H9 (cell line): ENCODE results near the gene BOD1L1. TPM values are rescaled to one million over a fixed set of nuclear protein-coding genes. Genes with fewer than 3 reads are reported as not detected.

ENCODE experiments used
- DNase-seq: peaks from one replicate; pipeline ENCODE4 v3.0.0-alpha.2; 2017
- H2AFZ ChIP-seq: one replicate; pipeline ENCODE4 v1.6.1; 2013; ENCODE audit warnings: mild to moderate bottlenecking, low read length, control low read depth, moderate library complexity
- H2AK5ac ChIP-seq: 2 replicates; pipeline ENCODE4 v1.6.1; 2013; ENCODE audit warnings: low read length, control low read depth, mixed read lengths; ENCODE audit not compliant: insufficient read length
- H2BK120ac ChIP-seq: one replicate; pipeline ENCODE4 v1.6.1; 2013; ENCODE audit warnings: low read depth, mild to moderate bottlenecking, low read length, control low read depth, inconsistent platforms; ENCODE audit not compliant: poor library complexity, severe bottlenecking
- H2BK12ac ChIP-seq: 2 replicates; pipeline ENCODE4 v1.6.1; 2013; ENCODE audit warnings: low read length, control low read depth, mixed read lengths, low read depth; ENCODE audit not compliant: insufficient read length
- H2BK15ac ChIP-seq: 2 replicates; pipeline ENCODE4 v1.6.1; 2013; ENCODE audit warnings: low read depth, low read length, control low read depth
- H2BK20ac ChIP-seq: one replicate; pipeline ENCODE4 v1.6.1; 2013; ENCODE audit warnings: low read depth, mild to moderate bottlenecking, low read length, control low read depth, inconsistent platforms; ENCODE audit not compliant: poor library complexity, severe bottlenecking
- H2BK5ac ChIP-seq: 2 replicates; pipeline ENCODE4 v1.6.1; 2013; ENCODE audit warnings: low read length, control low read depth, mixed read lengths; ENCODE audit not compliant: insufficient read length
- H3K14ac ChIP-seq: 2 replicates; pipeline ENCODE4 v1.6.1; 2013; ENCODE audit warnings: low read length, control low read depth; ENCODE audit not compliant: insufficient read depth
- H3K18ac ChIP-seq: 2 replicates; pipeline ENCODE4 v1.6.1; 2013; ENCODE audit warnings: low read depth, mild to moderate bottlenecking, mixed read lengths, low read length, control low read depth; ENCODE audit not compliant: insufficient read length
- H3K23ac ChIP-seq: 2 replicates; pipeline ENCODE4 v1.6.1; 2013; ENCODE audit warnings: low read length, control low read depth, mixed read lengths, low read depth; ENCODE audit not compliant: insufficient read length
- H3K23me2 ChIP-seq: 2 replicates; pipeline ENCODE4 v1.6.1; 2013; ENCODE audit warnings: low read depth, mild to moderate bottlenecking, mixed read lengths, low read length, control low read depth; ENCODE audit not compliant: insufficient read length, poor library complexity, severe bottlenecking
- H3K27ac ChIP-seq: 2 replicates; pipeline ENCODE4 v1.5.1; 2013; ENCODE audit warnings: low read length, control low read depth, mixed read lengths, low read depth; ENCODE audit not compliant: insufficient read length
- H3K27me3 ChIP-seq: 2 replicates; pipeline ENCODE4 v1.6.1; 2013; ENCODE audit warnings: low read length, control low read depth, inconsistent platforms; ENCODE audit not compliant: insufficient read depth
- H3K4ac ChIP-seq: 2 replicates; pipeline ENCODE4 v1.6.1; 2013; ENCODE audit warnings: low read depth, mild to moderate bottlenecking, control low read depth, inconsistent platforms, low read length, moderate library complexity
- H3K4me1 ChIP-seq: 2 replicates; pipeline ENCODE4 v1.6.1; 2013; ENCODE audit warnings: low read length, control low read depth, inconsistent platforms; ENCODE audit not compliant: insufficient read depth
- H3K4me2 ChIP-seq: 2 replicates; pipeline ENCODE4 v1.6.1; 2013; ENCODE audit warnings: low read length, control low read depth, mixed read lengths; ENCODE audit not compliant: insufficient read length, insufficient read depth
- H3K56ac ChIP-seq: 2 replicates; pipeline ENCODE4 v1.6.1; 2013; ENCODE audit warnings: low read depth, mild to moderate bottlenecking, mixed read lengths, low read length, control low read depth; ENCODE audit not compliant: insufficient read length
- H3K79me1 ChIP-seq: 2 replicates; pipeline ENCODE4 v1.6.1; 2013; ENCODE audit warnings: low read depth, mild to moderate bottlenecking, moderate library complexity, low read length, control low read depth, inconsistent platforms; ENCODE audit not compliant: insufficient read depth, poor library complexity, severe bottlenecking
- H3K79me2 ChIP-seq: 2 replicates; pipeline ENCODE4 v1.6.1; 2013; ENCODE audit warnings: low read length, control low read depth, inconsistent platforms; ENCODE audit not compliant: insufficient read depth
- H3K9ac ChIP-seq: 2 replicates; pipeline ENCODE4 v1.6.1; 2013; ENCODE audit warnings: low read length, control low read depth, mixed read lengths; ENCODE audit not compliant: insufficient read length; ENCODE audit errors: extremely low read depth
- H3K9me3 ChIP-seq: one replicate; pipeline ENCODE4 v1.6.1; 2013; ENCODE audit warnings: low read depth, low read length, inconsistent platforms; ENCODE audit not compliant: control insufficient read depth
- H3T11ph ChIP-seq: one replicate; pipeline ENCODE4 v1.6.1; 2013; ENCODE audit warnings: mild to moderate bottlenecking, low read length, control low read depth, inconsistent platforms
- H4K20me1 ChIP-seq: one replicate; pipeline ENCODE4 v1.6.1; 2013; ENCODE audit not compliant: control insufficient read depth, insufficient read length, insufficient read depth
- H4K5ac ChIP-seq: 2 replicates; pipeline ENCODE4 v1.6.1; 2013; ENCODE audit warnings: low read depth, mild to moderate bottlenecking, mixed read lengths, low read length, control low read depth; ENCODE audit not compliant: insufficient read length
- H4K8ac ChIP-seq: replicated peaks from 2 replicates; pipeline ENCODE4 v1.6.1; 2013; ENCODE audit warnings: low read length, control low read depth, mixed read lengths, low read depth; ENCODE audit not compliant: insufficient read length
- H4K91ac ChIP-seq: 2 replicates; pipeline ENCODE4 v1.6.1; 2013; ENCODE audit warnings: low read depth, mild to moderate bottlenecking, moderate library complexity, mixed read lengths, low read length, control low read depth; ENCODE audit not compliant: insufficient read length
- H3K27ac Mint-ChIP-seq, 3 experiments: 2 replicates in 2 of 3; 3 replicates in 1 of 3; pipeline ENCODE4 v1.8.0; 2020 to 2021; ENCODE audit warnings: mixed read lengths in 3 of 3, mild to moderate bottlenecking in 1 of 3, moderate library complexity in 1 of 3
- H3K27me3 Mint-ChIP-seq: 2 replicates; pipeline ENCODE4 v1.8.0; 2021; ENCODE audit warnings: low read depth, mild to moderate bottlenecking, moderate library complexity, mixed read lengths
- H3K36me3 Mint-ChIP-seq, 3 experiments: 2 replicates in 2 of 3; 3 replicates in 1 of 3; pipeline ENCODE4 v1.8.0; 2020 to 2021; ENCODE audit warnings: low read depth in 3 of 3, mixed read lengths in 3 of 3; ENCODE audit not compliant: insufficient read depth in 1 of 3
- H3K4me1 Mint-ChIP-seq, 2 experiments: 2 replicates each; pipeline ENCODE4 v1.8.0; 2020; ENCODE audit warnings: mixed read lengths in 2 of 2
- H3K4me3 Mint-ChIP-seq, 2 experiments: 2 replicates in 1 of 2; 3 replicates in 1 of 2; pipeline ENCODE4 v1.8.0; 2020 to 2021; ENCODE audit warnings: mild to moderate bottlenecking in 2 of 2, mixed read lengths in 2 of 2, moderate library complexity in 1 of 2
- H3K9me3 Mint-ChIP-seq, 2 experiments: 2 replicates in 1 of 2; 3 replicates in 1 of 2; pipeline ENCODE4 v1.8.0; 2020; ENCODE audit warnings: mild to moderate bottlenecking in 2 of 2, mixed read lengths in 2 of 2, moderate library complexity in 1 of 2
- CTCF ChIP-seq: fragments of 200-600 bp; sonication (generic); conservative IDR thresholded peaks from 3 replicates; pipeline ENCODE4 v1.8.0; 2021; ENCODE audit warnings: antibody characterized with exemption, mild to moderate bottlenecking
- WGBS: extraction: QIAGEN DNeasy Blood & Tissue Kit; methylation state at CpG from one replicate; pipeline ENCODE4 v1.1.7; 2013; ENCODE audit warnings: missing lambda C conversion rate, low lambda C conversion rate, mixed read lengths; ENCODE audit not compliant: insufficient read length; ENCODE audit errors: extremely low coverage; 5-methylcytosine and 5-hydroxymethylcytosine counted together
- total RNA-seq: library from RNA; stranded (reverse); gene quantifications from 2 replicates; pipeline ENCODE4 v1.2.1, GENCODE V29; 2021

Gene BOD1L1
- total RNA-seq, 1 experiment from 2014 or later = 37.8 TPM

GRCh38 chr4:13537832-13538177, 89.7 kb downstream of the BOD1L1 start:
- H3K27ac Mint-ChIP-seq = no peak overlapping the region
- H3K4me1 ChIP-seq = peaks cover 4% of the 10 kb centered on the region
- no peak overlapping the region for H2BK120ac ChIP-seq
- no peak overlapping the region for H3K18ac ChIP-seq
- no peak overlapping the region for H2AK5ac ChIP-seq
- H3K4me1 Mint-ChIP-seq = peaks cover 32 to 49% of the 10 kb centered on the region in 2 experiments
- no peak overlapping the region for H3K56ac ChIP-seq
- peaks cover 2% of the 10 kb centered on the region for H4K20me1 ChIP-seq
- H2BK12ac ChIP-seq = no peak overlapping the region
- no peak overlapping the region for H3K4me3 Mint-ChIP-seq
- H3K4me2 ChIP-seq = no peak overlapping the region
- no peak overlapping the region for H4K91ac ChIP-seq
- no peak overlapping the region for H2BK5ac ChIP-seq
- WGBS = no CpG with 5 or more reads among the region's 10 CpGs
- no peak overlapping the region for H3K14ac ChIP-seq
- no peak overlapping the region for H4K8ac ChIP-seq
- H3K4ac ChIP-seq = no peak overlapping the region
- no peaks in the 10 kb centered on the region for H3K79me1 ChIP-seq
- H3K27ac ChIP-seq = no peak overlapping the region
- no peak overlapping the region for H2BK20ac ChIP-seq
- no peak overlapping the region for H3K23ac ChIP-seq
- no peak for TF ChIP-seq CTCF
- H2AFZ ChIP-seq = no peak overlapping the region
- peaks cover 5% of the 10 kb centered on the region for H3K23me2 ChIP-seq
- H3K9ac ChIP-seq = no peak overlapping the region
- no peak overlapping the region for H2BK15ac ChIP-seq
- peaks cover 99% of the 10 kb centered on the region for H3K27me3 ChIP-seq
- peaks cover 100% of the 10 kb centered on the region for H3K27me3 Mint-ChIP-seq
- H3K36me3 Mint-ChIP-seq = no peaks in the 10 kb centered on the region
- no peak for DNase-seq
- H3T11ph ChIP-seq = no peak overlapping the region
- peaks cover 3 to 5% of the 10 kb centered on the region in 2 experiments for H3K9me3 Mint-ChIP-seq
- H3K79me2 ChIP-seq = no peaks in the 10 kb centered on the region
- H3K9me3 ChIP-seq = no peaks in the 10 kb centered on the region
- H4K5ac ChIP-seq = no peak overlapping the region
